ENCODE results near the gene NDUFAF4.

NDUFAF4 gene

DNA sequence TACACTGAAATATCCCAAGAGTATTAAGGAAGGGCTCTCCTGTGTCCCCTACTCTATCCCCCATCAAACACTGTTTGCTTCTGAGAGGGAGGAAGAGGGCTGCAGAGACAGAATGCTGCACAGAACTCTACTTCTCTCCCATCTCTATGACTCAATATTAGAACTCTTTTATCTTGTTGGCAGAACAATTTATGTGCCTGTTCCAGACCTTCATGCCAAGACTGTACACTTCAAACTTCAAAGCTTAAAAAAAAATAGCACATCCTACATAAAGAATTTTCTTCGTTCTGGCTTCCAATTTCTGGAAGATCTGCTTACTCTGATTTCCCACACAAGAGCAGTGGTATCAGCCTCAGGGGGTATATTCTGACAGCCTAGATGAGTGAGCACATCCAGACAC lies 40.8 kb downstream of the NDUFAF4 start:
- no peak for TF ChIP-seq POLR2AphosphoS5 (IDR thresholded peaks at IDR 0.05; ENCODE audit: low read depth, low read length)
- TF ChIP-seq FOXP2 (optimal IDR thresholded peaks at IDR 0.05; ENCODE audit: borderline replicate concordance, extremely low read depth, extremely low read length, insufficient read depth) = no peak
- TF ChIP-seq, protein P1, sequence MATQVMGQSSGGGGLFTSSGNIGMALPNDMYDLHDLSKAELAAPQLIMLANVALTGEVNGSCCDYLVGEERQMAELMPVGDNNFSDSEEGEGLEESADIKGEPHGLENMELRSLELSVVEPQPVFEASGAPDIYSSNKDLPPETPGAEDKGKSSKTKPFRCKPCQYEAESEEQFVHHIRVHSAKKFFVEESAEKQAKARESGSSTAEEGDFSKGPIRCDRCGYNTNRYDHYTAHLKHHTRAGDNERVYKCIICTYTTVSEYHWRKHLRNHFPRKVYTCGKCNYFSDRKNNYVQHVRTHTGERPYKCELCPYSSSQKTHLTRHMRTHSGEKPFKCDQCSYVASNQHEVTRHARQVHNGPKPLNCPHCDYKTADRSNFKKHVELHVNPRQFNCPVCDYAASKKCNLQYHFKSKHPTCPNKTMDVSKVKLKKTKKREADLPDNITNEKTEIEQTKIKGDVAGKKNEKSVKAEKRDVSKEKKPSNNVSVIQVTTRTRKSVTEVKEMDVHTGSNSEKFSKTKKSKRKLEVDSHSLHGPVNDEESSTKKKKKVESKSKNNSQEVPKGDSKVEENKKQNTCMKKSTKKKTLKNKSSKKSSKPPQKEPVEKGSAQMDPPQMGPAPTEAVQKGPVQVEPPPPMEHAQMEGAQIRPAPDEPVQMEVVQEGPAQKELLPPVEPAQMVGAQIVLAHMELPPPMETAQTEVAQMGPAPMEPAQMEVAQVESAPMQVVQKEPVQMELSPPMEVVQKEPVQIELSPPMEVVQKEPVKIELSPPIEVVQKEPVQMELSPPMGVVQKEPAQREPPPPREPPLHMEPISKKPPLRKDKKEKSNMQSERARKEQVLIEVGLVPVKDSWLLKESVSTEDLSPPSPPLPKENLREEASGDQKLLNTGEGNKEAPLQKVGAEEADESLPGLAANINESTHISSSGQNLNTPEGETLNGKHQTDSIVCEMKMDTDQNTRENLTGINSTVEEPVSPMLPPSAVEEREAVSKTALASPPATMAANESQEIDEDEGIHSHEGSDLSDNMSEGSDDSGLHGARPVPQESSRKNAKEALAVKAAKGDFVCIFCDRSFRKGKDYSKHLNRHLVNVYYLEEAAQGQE (IDR thresholded peaks at IDR 0.05; ENCODE audit: insufficient read depth in 1 of 2, low read depth in 2 of 2, low read length in 2 of 2) = no peak
- no peak for TF ChIP-seq TAF1 (IDR thresholded peaks at IDR 0.05; ENCODE audit: borderline replicate concordance, insufficient read depth, low read length)
- no peak for TF ChIP-seq SIN3A (IDR thresholded peaks at IDR 0.05; ENCODE audit: borderline replicate concordance, insufficient read depth, low read length)

DNA sequence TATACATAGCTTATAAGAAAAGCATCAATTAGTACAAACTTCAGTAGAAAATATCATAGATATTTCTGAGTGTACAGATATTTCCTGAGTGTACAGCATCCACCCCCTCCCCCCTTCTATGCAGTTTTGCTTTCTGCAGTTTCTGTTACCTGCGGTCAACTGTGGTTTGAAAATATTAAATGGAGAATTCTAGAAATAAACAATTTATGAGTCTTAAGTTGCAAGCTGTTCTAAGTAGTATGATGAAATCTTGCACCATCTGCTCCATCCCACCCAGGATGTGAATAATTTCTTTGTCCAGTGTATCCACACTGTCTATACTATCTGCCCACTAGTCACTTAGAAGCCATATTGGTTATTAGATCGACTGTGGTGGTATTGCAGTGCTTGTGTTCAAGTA lies 44.6 kb downstream of the NDUFAF4 start:
- TF ChIP-seq POLR2AphosphoS5 (IDR thresholded peaks at IDR 0.05; ENCODE audit: low read depth, low read length) (no peak), FOXP2 (optimal IDR thresholded peaks at IDR 0.05; ENCODE audit: borderline replicate concordance, extremely low read depth, extremely low read length, insufficient read depth) (no peak), SIN3A (IDR thresholded peaks at IDR 0.05; ENCODE audit: borderline replicate concordance, insufficient read depth, low read length) (no peak), TAF1 (IDR thresholded peaks at IDR 0.05; ENCODE audit: borderline replicate concordance, insufficient read depth, low read length) (no peak)
- TF ChIP-seq, protein P1 (IDR thresholded peaks at IDR 0.05; ENCODE audit: insufficient read depth in 1 of 2, low read depth in 2 of 2, low read length in 2 of 2) = no peak

DNA sequence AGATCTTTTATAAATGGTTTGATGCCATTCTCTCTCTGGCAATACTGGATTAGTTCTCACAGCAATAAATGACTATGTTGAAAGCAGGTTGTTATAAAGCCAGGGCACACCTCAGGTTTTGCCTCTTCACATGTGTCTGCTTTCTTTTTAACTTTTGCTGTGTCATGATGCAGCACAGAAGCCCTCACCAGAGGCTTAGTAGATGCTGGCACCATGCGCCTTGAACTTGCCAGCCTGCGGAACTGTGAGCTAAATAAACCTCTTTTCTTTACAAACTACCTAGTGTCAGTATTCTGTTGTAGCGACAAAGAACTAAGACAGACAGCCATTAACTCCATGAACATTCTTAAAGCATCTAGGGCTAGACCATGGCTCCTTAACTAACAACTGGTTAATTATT lies 45.1 kb downstream of the NDUFAF4 start:
- TF ChIP-seq, protein P1 (IDR thresholded peaks at IDR 0.05; ENCODE audit: insufficient read depth in 1 of 2, low read depth in 2 of 2, low read length in 2 of 2) = no peak
- TF ChIP-seq SIN3A (IDR thresholded peaks at IDR 0.05; ENCODE audit: borderline replicate concordance, insufficient read depth, low read length) = no peak
- TF ChIP-seq POLR2AphosphoS5 (IDR thresholded peaks at IDR 0.05; ENCODE audit: low read depth, low read length) = no peak
- TF ChIP-seq TAF1 (IDR thresholded peaks at IDR 0.05; ENCODE audit: borderline replicate concordance, insufficient read depth, low read length) = no peak
- TF ChIP-seq FOXP2 (optimal IDR thresholded peaks at IDR 0.05; ENCODE audit: borderline replicate concordance, extremely low read depth, extremely low read length, insufficient read depth) = no peak

DNA sequence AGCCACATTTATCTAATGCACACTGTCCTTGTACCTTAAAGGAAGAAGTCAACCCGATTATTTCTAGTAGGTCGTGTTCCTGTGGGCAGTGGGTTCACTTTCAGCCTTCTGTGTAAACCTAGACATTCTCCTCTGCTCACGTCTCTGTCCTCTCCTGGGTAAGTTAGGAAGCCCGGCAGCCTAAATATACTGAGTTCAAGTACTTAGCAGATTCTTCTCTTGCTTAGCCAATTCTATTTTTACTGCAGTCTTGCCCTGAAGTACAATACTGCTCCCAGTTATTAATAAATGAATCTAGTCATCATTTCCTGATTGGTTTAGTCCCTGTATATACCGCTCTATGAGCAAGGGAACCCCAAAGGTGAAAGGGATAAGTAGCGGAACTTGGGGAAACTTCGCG lies 45.8 kb downstream of the NDUFAF4 start:
- TF ChIP-seq FOXP2 (optimal IDR thresholded peaks at IDR 0.05; ENCODE audit: borderline replicate concordance, extremely low read depth, extremely low read length, insufficient read depth) (no peak), TAF1 (IDR thresholded peaks at IDR 0.05; ENCODE audit: borderline replicate concordance, insufficient read depth, low read length) (no peak), SIN3A (IDR thresholded peaks at IDR 0.05; ENCODE audit: borderline replicate concordance, insufficient read depth, low read length) (no peak), POLR2AphosphoS5 (IDR thresholded peaks at IDR 0.05; ENCODE audit: low read depth, low read length) (no peak)
- TF ChIP-seq, protein P1 (IDR thresholded peaks at IDR 0.05; ENCODE audit: insufficient read depth in 1 of 2, low read depth in 2 of 2, low read length in 2 of 2) = no peak

DNA sequence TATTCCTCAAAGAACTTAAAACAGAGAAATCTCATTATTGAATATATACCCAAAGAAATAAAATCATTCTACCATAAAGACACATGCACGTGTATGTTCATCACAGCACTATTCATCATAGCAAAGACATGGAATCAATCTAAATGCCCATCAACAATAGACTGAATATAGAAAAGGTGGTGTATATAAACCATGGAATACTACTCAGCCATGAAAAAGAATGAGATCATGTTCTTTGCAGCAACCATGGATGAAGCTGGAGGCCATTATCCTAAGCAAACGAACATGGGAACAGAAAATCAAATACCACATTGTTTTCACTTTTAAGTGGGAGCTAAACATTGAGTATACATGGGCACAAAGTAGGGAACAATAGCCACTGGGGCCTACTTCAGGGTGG lies 48.1 kb downstream of the NDUFAF4 start:
- TF ChIP-seq TAF1 (IDR thresholded peaks at IDR 0.05; ENCODE audit: borderline replicate concordance, insufficient read depth, low read length) (no peak), FOXP2 (optimal IDR thresholded peaks at IDR 0.05; ENCODE audit: borderline replicate concordance, extremely low read depth, extremely low read length, insufficient read depth) (no peak)
- TF ChIP-seq, protein P1 (IDR thresholded peaks at IDR 0.05; ENCODE audit: insufficient read depth in 1 of 2, low read depth in 2 of 2, low read length in 2 of 2) = no peak
